Mammary epithelial cell (primary cell): Measurements from ENCODE around the gene DAGLB.

Experiments used
- CTCF ChIP-seq, 2 donors: IDR thresholded peaks in 1 of 2; conservative IDR thresholded peaks in 1 of 2; 2 replicates each; pipeline ENCODE4 v1.5.1; 2011 to 2012; ENCODE audit warnings: inconsistent platforms in 2 of 2, low read length in 2 of 2, mild to moderate bottlenecking in 2 of 2, control low read depth in 1 of 2, low read depth in 1 of 2; ENCODE audit not compliant: insufficient read depth in 1 of 2; ENCODE audit errors: extremely low read depth in 1 of 2
- EZH2 ChIP-seq: IDR thresholded peaks from 2 replicates; pipeline ENCODE4 v1.6.1; 2012; ENCODE audit warnings: low read length, inconsistent platforms, borderline replicate concordance

GRCh38 chr7:6453734-6454133 lies 6.0 kb upstream of the DAGLB start:
- TF ChIP-seq EZH2 (no peak), CTCF (conservative IDR thresholded peaks at IDR 0.05 in 1 of 2, IDR thresholded peaks at IDR 0.05 in 1 of 2; ENCODE audit: extremely low read depth in 1 of 2, insufficient read depth in 1 of 2, low read depth in 1 of 2, low read length in 2 of 2) (no peak)
